ENCODE measurements around the gene NOS1AP.

- TF ChIP-seq EZH2 (IDR thresholded peaks at IDR 0.05; ENCODE audit: borderline replicate concordance, low read length) = no peak
- TF ChIP-seq CTCF (IDR thresholded peaks at IDR 0.05; ENCODE audit: low read length) = no peak
Observed at GRCh38 chr1:162083273-162083672, 13.8 kb downstream of the NOS1AP start.

All from OCI-LY1 (cell line).